ENCODE data around the gene RNASEH1.

GRCh38 chr2:3517948-3518495 is 40.1 kb downstream of the RNASEH1 start:
- no peak for TF ChIP-seq CTCF (IDR thresholded peaks at IDR 0.05)
- TF ChIP-seq POLR2AphosphoS5 (IDR thresholded peaks at IDR 0.05) = no peak
